Suprapubic skin (tissue), 4 donors: ENCODE measurements around the gene MRPS18A.

Source experiments
- CTCF ChIP-seq, 2 donors: fragments of 200-600 bp in 1 of 2; fragments of 450-650 bp in 1 of 2; sonication (generic) in 1 of 2; IDR thresholded peaks; one replicate each; pipeline ENCODE4 v1.5.1; 2016 to 2019; ENCODE audit warnings: antibody characterized with exemption in 2 of 2, mild to moderate bottlenecking in 1 of 2, moderate library complexity in 1 of 2
- EP300 ChIP-seq: sonication (generic); formaldehyde crosslinking; IDR thresholded peaks from one replicate; pipeline ENCODE4 v1.6.1; 2017; ENCODE audit warnings: antibody characterized with exemption
- POLR2A ChIP-seq, 2 donors: fragments of 450-650 bp; IDR thresholded peaks; one replicate each; pipeline ENCODE4 v1.6.1; 2017; ENCODE audit warnings: antibody characterized with exemption in 2 of 2, mild to moderate bottlenecking in 2 of 2, moderate library complexity in 2 of 2
- POLR2AphosphoS5 ChIP-seq, 3 donors: sonication (generic); formaldehyde crosslinking; IDR thresholded peaks; one replicate each; pipeline ENCODE4 v1.6.1; 2017; ENCODE audit warnings: antibody characterized with exemption in 3 of 3

- TF ChIP-seq CTCF (IDR thresholded peaks at IDR 0.05) (no peak), POLR2A (IDR thresholded peaks at IDR 0.05) (no peak), EP300 (no peak), POLR2AphosphoS5 (IDR thresholded peaks at IDR 0.05) (no peak)
These were observed 14.0 kb downstream of the MRPS18A start for GRCh38 chr6:43673444-43674084.
